DMS53 (cell line): ENCODE results near the gene CDK6.
A peak's percentile ranks its signal among the peaks of the same experiment; 100 is the strongest.

Source experiments
- DNase-seq: peaks from one replicate; lab custom pipeline; 2025; lab: John Stamatoyannopoulos, UW

CDK6 gene

GRCh38 chr7:92681633-92682032 lies 154.7 kb downstream of the CDK6 start:
- peak; percentile 16 for DNase-seq

GRCh38 chr7:92680442-92680841 lies 155.9 kb downstream of the CDK6 start:
- peak; percentile 47 for DNase-seq

GRCh38 chr7:92678291-92678920 lies 158.0 kb downstream of the CDK6 start:
- peak; percentile 61 for DNase-seq

- peak; percentile 91 for DNase-seq
Measured at GRCh38 chr7:92674379-92674778, 162.0 kb downstream of the CDK6 start.

- no peak for DNase-seq
Measured at GRCh38 chr7:92671505-92672169, 164.7 kb downstream of the CDK6 start.

- DNase-seq: no peak
Measured at GRCh38 chr7:92670204-92670851, 166.0 kb downstream of the CDK6 start.

- DNase-seq: no peak
Measured at GRCh38 chr7:92669616-92670165, 166.7 kb downstream of the CDK6 start.

GRCh38 chr7:92668564-92668963 lies 167.8 kb downstream of the CDK6 start:
- no peak for DNase-seq

- DNase-seq: no peak
Measured at GRCh38 chr7:92667816-92668535, 168.4 kb downstream of the CDK6 start.

- no peak for DNase-seq
Measured at GRCh38 chr7:92665926-92666325, 170.4 kb downstream of the CDK6 start.

GRCh38 chr7:92661651-92662050 lies 174.7 kb downstream of the CDK6 start:
- DNase-seq: no peak

- no peak for DNase-seq
Measured at GRCh38 chr7:92658671-92659070, 177.7 kb downstream of the CDK6 start.

- DNase-seq: no peak
Measured at GRCh38 chr7:92657391-92657790, 179.0 kb downstream of the CDK6 start.

GRCh38 chr7:92656121-92656520 lies 180.3 kb downstream of the CDK6 start:
- no peak for DNase-seq

GRCh38 chr7:92655346-92655884 lies 181.0 kb downstream of the CDK6 start:
- DNase-seq: no peak

GRCh38 chr7:92653136-92653535 lies 183.2 kb downstream of the CDK6 start:
- no peak for DNase-seq

GRCh38 chr7:92652536-92652935 lies 183.8 kb downstream of the CDK6 start:
- DNase-seq: no peak

- DNase-seq: no peak
Measured at GRCh38 chr7:92650391-92650790, 186.0 kb downstream of the CDK6 start.

- no peak for DNase-seq
Measured at GRCh38 chr7:92648067-92648466, 188.3 kb downstream of the CDK6 start.

- no peak for DNase-seq
Measured at GRCh38 chr7:92647652-92648051, 188.7 kb downstream of the CDK6 start.

GRCh38 chr7:92647011-92647625 lies 189.3 kb downstream of the CDK6 start:
- no peak for DNase-seq
